Kidney epithelial cell (primary cell): ENCODE data around the gene BCL11B. TPM values are rescaled to one million over a fixed set of nuclear protein-coding genes. Genes with fewer than 3 reads are reported as not detected.

ENCODE experiments used
- DNase-seq: peaks from one replicate; pipeline ENCODE4 v3.0.0-alpha.2; 2010; ENCODE audit warnings: low read depth
- H3K27me3 ChIP-seq: 2 replicates; pipeline ENCODE4 v1.6.0; 2011; ENCODE audit warnings: low read length; ENCODE audit not compliant: control insufficient read depth, insufficient read depth
- H3K36me3 ChIP-seq: 2 replicates; pipeline ENCODE4 v1.5.1; 2011; ENCODE audit warnings: low read length; ENCODE audit not compliant: control insufficient read depth, insufficient read depth
- H3K4me3 ChIP-seq: 2 replicates; pipeline ENCODE4 v1.5.1; 2011; ENCODE audit warnings: low read depth, mild to moderate bottlenecking, control low read depth, low read length
- total RNA-seq: library from RNA; depleted of rRNA; stranded (reverse); fragments of >200 nt; gene quantifications from 2 replicates; pipeline ENCODE4 v1.2.3, GENCODE V29; 2015
- TF ChIP-seq, protein P1 (sequence below): IDR thresholded peaks from 2 replicates; pipeline ENCODE4 v1.5.1; 2011; ENCODE audit warnings: mild to moderate bottlenecking, moderate library complexity, low read length, control low read depth, inconsistent platforms; ENCODE audit not compliant: insufficient read depth, poor library complexity, severe bottlenecking

BCL11B gene
- total RNA-seq, 1 donor from 2014 or later = 2.3 TPM

GRCh38 chr14:99174770-99175319 is 97.2 kb downstream of the BCL11B start:
- Histone ChIP-seq H3K36me3 (no peaks in the 10 kb centered on the region), H3K4me3 (no peak overlapping the region), H3K27me3 (no peaks in the 10 kb centered on the region)
- no peak for DNase-seq
- TF ChIP-seq, protein P1, sequence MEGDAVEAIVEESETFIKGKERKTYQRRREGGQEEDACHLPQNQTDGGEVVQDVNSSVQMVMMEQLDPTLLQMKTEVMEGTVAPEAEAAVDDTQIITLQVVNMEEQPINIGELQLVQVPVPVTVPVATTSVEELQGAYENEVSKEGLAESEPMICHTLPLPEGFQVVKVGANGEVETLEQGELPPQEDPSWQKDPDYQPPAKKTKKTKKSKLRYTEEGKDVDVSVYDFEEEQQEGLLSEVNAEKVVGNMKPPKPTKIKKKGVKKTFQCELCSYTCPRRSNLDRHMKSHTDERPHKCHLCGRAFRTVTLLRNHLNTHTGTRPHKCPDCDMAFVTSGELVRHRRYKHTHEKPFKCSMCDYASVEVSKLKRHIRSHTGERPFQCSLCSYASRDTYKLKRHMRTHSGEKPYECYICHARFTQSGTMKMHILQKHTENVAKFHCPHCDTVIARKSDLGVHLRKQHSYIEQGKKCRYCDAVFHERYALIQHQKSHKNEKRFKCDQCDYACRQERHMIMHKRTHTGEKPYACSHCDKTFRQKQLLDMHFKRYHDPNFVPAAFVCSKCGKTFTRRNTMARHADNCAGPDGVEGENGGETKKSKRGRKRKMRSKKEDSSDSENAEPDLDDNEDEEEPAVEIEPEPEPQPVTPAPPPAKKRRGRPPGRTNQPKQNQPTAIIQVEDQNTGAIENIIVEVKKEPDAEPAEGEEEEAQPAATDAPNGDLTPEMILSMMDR = no peak

DNA sequence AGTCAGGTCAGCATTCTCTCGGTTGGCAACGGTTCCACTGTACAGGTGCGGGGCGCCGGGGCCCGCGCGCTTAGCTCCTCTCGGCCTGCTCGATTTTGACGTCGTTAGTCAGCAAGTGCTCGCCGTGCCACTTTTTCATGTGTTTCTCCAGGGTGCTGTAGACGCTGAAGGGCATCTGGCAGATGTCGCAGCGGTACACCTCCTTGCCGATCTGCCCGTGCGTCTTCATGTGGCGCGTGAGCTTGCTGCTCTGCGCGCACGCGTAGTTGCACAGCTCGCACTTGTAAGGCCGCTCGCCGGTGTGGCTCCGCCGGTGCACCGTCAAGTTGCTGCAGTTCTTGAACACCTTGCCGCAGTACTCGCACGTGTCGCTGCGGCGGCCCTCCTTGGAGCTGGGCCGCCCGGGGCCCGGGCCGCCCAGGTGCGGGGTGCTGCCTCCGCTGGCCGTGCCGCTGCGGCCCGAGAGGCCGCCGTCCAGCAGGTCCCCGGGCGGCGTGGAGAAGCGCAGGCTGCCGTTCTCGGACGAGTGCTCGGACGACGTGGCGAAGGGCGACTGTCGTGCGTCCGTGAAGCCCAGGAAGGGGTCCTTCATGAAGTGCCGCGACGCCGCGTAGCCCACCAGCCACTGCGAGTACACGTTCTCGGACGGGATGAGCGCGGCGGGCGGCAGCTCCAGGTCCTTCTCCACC is 97.8 kb downstream of the BCL11B start:
- TF ChIP-seq, protein P1 = no peak
- DNase-seq = no peak
- Histone ChIP-seq H3K27me3 (no peaks in the 10 kb centered on the region), H3K36me3 (no peaks in the 10 kb centered on the region), H3K4me3 (no peak overlapping the region)

DNA sequence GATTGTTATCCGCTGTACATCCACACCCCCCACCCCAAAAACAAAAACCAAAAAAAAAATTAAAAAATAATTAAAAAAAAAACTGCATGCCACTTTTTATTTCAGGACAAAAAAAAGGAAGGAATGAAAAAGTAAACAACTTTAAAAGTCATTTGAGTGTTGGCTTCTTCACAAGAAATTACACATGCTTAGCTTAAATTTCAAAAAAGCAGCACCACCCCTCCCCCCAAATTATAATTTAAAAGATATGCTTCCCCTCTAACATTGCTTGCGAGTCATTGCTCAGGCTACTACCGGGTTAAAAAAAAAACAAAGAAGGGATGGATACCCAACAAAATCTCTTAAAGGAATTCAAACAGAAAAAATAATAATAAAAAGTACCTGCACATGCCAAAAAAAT is 98.5 kb downstream of the BCL11B start:
- TF ChIP-seq, protein P1 = no peak
- Histone ChIP-seq H3K4me3 (no peak overlapping the region), H3K36me3 (no peaks in the 10 kb centered on the region), H3K27me3 (no peaks in the 10 kb centered on the region)
- DNase-seq = no peak

DNA sequence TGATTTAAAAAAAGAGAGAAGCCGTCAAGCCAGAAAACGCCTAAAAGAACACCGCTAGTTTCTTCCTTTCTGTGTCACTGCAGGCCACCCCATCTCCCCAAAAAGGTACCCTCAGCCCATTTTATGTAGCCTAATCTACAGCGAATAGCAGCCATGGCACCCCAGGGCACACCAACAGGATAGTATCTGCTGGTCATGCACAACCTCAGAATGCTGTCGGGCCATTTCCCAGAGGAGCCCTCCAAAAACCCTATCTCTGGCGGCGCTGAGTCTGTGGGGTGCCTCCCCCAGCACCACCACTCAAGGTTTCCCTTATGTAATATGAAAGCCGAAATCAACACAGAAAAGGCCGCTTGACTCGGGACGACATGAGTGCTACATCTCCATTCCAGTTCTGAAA is 98.9 kb downstream of the BCL11B start:
- Histone ChIP-seq H3K4me3 (no peak overlapping the region), H3K36me3 (no peaks in the 10 kb centered on the region), H3K27me3 (no peaks in the 10 kb centered on the region)
- no peak for DNase-seq
- TF ChIP-seq, protein P1 = no peak

- Histone ChIP-seq H3K36me3 (no peaks in the 10 kb centered on the region), H3K27me3 (no peaks in the 10 kb centered on the region), H3K4me3 (no peak overlapping the region)
- TF ChIP-seq, protein P1 = no peak
- no peak for DNase-seq
These were observed 100.6 kb downstream of the BCL11B start for GRCh38 chr14:99171396-99171795.
